Kidney epithelial cell (primary cell): ENCODE data around the gene NOPCHAP1. TPM values are rescaled to one million over a fixed set of nuclear protein-coding genes. Genes with fewer than 3 reads are reported as not detected.
"Not testable (repeated sequence)": the region's sequence is repeated elsewhere in the genome, so short reads cannot be mapped to it uniquely, and the experiment has no call there.

Experiments used
- DNase-seq: peaks from one replicate; pipeline ENCODE4 v3.0.0-alpha.2; 2010; ENCODE audit warnings: low read depth
- H3K27me3 ChIP-seq: 2 replicates; pipeline ENCODE4 v1.6.0; 2011; ENCODE audit warnings: low read length; ENCODE audit not compliant: control insufficient read depth, insufficient read depth
- H3K36me3 ChIP-seq: 2 replicates; pipeline ENCODE4 v1.5.1; 2011; ENCODE audit warnings: low read length; ENCODE audit not compliant: control insufficient read depth, insufficient read depth
- H3K4me3 ChIP-seq: 2 replicates; pipeline ENCODE4 v1.5.1; 2011; ENCODE audit warnings: low read depth, mild to moderate bottlenecking, control low read depth, low read length
- total RNA-seq: library from RNA; depleted of rRNA; stranded (reverse); fragments of >200 nt; gene quantifications from 2 replicates; pipeline ENCODE4 v1.2.3, GENCODE V29; 2015
- TF ChIP-seq, protein P1 (sequence below): IDR thresholded peaks from 2 replicates; pipeline ENCODE4 v1.5.1; 2011; ENCODE audit warnings: mild to moderate bottlenecking, moderate library complexity, low read length, control low read depth, inconsistent platforms; ENCODE audit not compliant: insufficient read depth, poor library complexity, severe bottlenecking

The NOPCHAP1 gene
- total RNA-seq, 1 donor from 2014 or later = 9.9 TPM

DNA sequence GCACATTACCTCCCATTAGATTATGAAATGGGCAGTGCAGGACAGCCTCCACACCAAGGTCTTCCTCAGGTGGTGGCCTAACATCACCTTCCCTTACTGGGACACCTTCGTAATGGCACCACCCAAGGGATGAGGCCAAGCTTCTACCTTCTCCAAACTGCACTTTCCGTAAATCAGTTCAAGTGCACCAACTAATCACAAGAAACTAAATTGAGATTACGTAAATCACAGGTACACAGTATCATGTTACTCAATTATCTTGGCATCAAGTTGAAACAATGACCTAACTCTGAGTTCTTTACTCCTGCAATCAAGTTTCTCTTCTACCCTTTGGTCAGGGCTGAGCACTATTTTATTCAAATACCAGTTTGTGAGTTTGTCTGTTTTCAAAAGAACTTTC, 41.9 kb upstream of the NOPCHAP1 start:
- Histone ChIP-seq H3K27me3 (no peaks in the 10 kb centered on the region), H3K36me3 (peaks cover 2% of the 10 kb centered on the region), H3K4me3 (no peak overlapping the region)
- DNase-seq = no peak
- TF ChIP-seq, protein P1, sequence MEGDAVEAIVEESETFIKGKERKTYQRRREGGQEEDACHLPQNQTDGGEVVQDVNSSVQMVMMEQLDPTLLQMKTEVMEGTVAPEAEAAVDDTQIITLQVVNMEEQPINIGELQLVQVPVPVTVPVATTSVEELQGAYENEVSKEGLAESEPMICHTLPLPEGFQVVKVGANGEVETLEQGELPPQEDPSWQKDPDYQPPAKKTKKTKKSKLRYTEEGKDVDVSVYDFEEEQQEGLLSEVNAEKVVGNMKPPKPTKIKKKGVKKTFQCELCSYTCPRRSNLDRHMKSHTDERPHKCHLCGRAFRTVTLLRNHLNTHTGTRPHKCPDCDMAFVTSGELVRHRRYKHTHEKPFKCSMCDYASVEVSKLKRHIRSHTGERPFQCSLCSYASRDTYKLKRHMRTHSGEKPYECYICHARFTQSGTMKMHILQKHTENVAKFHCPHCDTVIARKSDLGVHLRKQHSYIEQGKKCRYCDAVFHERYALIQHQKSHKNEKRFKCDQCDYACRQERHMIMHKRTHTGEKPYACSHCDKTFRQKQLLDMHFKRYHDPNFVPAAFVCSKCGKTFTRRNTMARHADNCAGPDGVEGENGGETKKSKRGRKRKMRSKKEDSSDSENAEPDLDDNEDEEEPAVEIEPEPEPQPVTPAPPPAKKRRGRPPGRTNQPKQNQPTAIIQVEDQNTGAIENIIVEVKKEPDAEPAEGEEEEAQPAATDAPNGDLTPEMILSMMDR = no peak

DNA sequence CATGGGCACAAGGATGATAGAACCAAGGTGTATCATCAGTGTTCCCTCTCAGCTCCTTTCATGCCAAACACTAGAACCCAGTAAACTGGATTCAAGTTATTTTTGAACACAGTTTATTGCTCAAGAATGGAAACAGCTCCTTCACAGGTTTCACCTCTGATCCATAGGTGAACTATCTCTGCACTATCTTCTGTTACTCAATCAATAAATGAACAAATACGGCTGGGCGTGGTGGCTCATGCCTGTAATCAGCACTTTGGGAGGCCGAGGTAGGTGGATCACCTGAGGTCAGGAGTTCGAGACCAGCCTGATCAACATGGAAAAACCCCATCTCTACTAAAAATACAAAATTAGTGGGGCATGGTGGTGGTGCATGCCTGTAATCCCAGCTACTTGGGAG, 37.4 kb upstream of the NOPCHAP1 start:
- H3K27me3 ChIP-seq, DNase-seq, H3K4me3 ChIP-seq, H3K36me3 ChIP-seq: not testable (repeated sequence)

DNA sequence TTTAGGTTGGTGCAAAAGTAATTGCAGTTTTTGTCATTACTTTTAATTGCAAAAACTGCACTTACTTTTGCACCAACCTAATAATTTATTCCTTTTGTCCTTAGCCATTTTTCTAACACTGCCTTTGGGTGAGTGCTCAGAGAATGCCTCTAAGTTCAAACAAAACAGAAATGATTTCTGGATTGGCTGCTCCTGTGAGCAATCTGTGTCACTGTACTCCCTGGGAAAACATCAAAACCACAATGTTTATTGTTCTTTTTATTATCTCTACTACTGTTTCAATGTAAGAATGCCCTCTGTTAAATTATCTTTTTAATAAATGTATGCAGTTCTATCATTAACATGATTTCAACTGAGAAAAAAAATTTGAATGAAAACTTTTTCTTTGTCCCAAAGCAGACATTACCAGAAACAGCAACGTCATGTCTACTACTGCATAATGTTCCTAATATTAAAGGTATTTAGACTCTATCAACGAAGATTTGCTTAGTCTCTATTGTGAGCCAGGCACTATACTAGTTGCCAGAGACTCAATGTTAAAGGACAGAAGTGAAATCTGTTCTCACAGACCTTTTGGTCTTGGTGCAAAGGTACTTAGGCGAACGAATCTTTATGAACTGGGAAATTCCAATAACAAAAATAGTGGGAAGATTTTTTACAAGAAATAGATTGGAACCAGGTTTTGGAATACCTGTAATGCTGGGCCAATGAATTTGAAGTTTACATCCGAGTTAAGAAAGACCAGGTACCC, 34.2 kb upstream of the NOPCHAP1 start:
- H3K27me3 ChIP-seq = no peaks in the 10 kb centered on the region
- TF ChIP-seq, protein P1 = no peak
- no peak overlapping the region for H3K4me3 ChIP-seq
- H3K36me3 ChIP-seq = no peaks in the 10 kb centered on the region
- DNase-seq = no peak

DNA sequence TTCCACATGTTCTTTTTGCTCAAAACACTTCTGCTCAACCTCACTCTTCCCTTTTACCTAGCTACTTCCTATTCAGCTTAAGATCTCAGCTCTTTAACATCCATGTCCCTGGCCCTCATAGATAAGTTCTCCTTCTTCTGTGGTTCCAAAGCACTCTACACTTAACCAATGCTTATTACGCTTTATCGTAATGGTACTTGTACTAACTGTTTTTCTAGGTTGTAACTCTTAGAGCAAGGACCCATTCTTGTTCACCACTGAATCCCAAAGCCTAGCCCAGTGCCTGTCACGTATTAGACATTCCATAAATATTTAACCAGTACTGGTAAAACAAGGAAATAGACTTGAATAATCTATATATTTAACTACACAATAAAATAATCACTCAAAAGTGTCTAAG, 33.3 kb upstream of the NOPCHAP1 start:
- no peaks in the 10 kb centered on the region for H3K27me3 ChIP-seq
- TF ChIP-seq, protein P1 = no peak
- DNase-seq = no peak
- no peaks in the 10 kb centered on the region for H3K36me3 ChIP-seq
- no peak overlapping the region for H3K4me3 ChIP-seq

DNA sequence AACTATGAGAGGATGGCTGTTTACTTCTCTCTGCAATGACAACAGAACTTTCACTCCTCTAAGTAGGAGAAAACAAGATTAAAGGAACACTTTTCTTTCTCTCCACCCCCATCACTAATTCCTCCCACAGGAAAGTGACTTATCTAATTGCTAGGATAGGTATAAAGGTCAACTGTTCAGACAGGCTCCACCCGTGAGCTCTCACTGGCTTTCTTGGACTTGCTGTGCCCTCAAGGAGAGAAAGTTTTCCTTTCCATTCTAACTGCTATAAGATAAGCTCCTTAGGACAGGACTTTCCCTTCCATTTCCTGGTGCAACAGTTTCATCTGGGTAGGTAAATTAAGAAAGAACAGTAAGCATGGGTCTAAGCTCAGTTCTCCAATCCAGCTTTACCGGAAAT, 32.8 kb upstream of the NOPCHAP1 start:
- H3K4me3 ChIP-seq = no peak overlapping the region

DNA sequence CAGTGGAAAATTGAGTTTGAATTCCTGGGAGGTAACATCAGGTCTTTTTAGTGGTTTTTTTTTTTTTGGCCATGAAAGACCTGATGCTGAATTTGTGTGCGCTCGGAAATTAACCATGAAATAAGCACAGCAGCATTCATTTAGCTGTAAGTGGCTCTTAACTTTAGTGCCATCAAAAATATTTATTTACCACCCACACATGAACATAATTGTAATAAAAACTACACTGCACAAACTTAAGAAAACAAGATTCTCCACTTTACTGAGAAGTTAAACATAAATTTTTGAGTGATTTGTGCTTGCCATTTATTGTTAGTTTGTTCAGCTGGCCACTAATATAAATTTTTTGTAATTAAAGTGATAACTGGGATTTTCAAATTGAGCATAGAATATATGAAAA, 30.4 kb upstream of the NOPCHAP1 start:
- no peak overlapping the region for H3K4me3 ChIP-seq
- no peak for DNase-seq
- TF ChIP-seq, protein P1 = no peak
- H3K27me3 ChIP-seq = no peaks in the 10 kb centered on the region
- H3K36me3 ChIP-seq = no peaks in the 10 kb centered on the region

More for the DNA sequence above, 32.8 kb upstream of the NOPCHAP1 start:
- no peak for DNase-seq
- TF ChIP-seq, protein P1 = no peak
- Histone ChIP-seq H3K27me3 (no peaks in the 10 kb centered on the region), H3K36me3 (no peaks in the 10 kb centered on the region)
